NCI-H1048 (cell line): ENCODE measurements around the gene IDUA.
A peak's percentile ranks its signal among the peaks of the same experiment; 100 is the strongest.
"Not testable (repeated sequence)": the region's sequence is repeated elsewhere in the genome, so short reads cannot be mapped to it uniquely, and the experiment has no call there.

Experiments used
- DNase-seq: peaks from one replicate; lab custom pipeline; 2025; lab: John Stamatoyannopoulos, UW

Gene IDUA

GRCh38 chr4:967113-968104 is 19.4 kb upstream of the IDUA start:
- no peak for DNase-seq

- no peak for DNase-seq
These were observed 18.6 kb upstream of the IDUA start for GRCh38 chr4:968221-968620.

- no peak for DNase-seq
These were observed 18.0 kb upstream of the IDUA start for GRCh38 chr4:968621-969394.

GRCh38 chr4:970046-970745 is 16.6 kb upstream of the IDUA start:
- DNase-seq, result no peak

GRCh38 chr4:970854-971520 is 15.9 kb upstream of the IDUA start:
- DNase-seq, result no peak

- no peak for DNase-seq
These were observed 15.0 kb upstream of the IDUA start for GRCh38 chr4:971666-972500.

GRCh38 chr4:972651-973424 is 14.0 kb upstream of the IDUA start:
- no peak for DNase-seq

GRCh38 chr4:973431-974397 is 13.1 kb upstream of the IDUA start, which contains the start of gene DGKQ:
TSS of gene DGKQ (minus strand) at chr4:973569. CDS start at chr4:973482, 87 bp downstream.
- DNase-seq, result peak; percentile 54

GRCh38 chr4:974668-975067 is 12.2 kb upstream of the IDUA start:
- DNase-seq, result no peak

GRCh38 chr4:976016-976415 is 10.8 kb upstream of the IDUA start:
- not testable (repeated sequence) for DNase-seq

GRCh38 chr4:978957-979701 is 7.7 kb upstream of the IDUA start:
- no peak for DNase-seq

- DNase-seq, result no peak
These were observed 4.6 kb upstream of the IDUA start for GRCh38 chr4:982291-982690.

GRCh38 chr4:982814-983213 is 4.0 kb upstream of the IDUA start:
- DNase-seq, result no peak

- DNase-seq, result no peak
These were observed 2.3 kb upstream of the IDUA start for GRCh38 chr4:984336-985054.

- no peak for DNase-seq
These were observed 1.6 kb upstream of the IDUA start for GRCh38 chr4:985123-985830.

- DNase-seq, result no peak
These were observed 391 bp upstream of the IDUA start for GRCh38 chr4:986428-986878.
